Coronary artery (tissue), 2 donors: ENCODE data around the gene TM9SF1.
"Not testable (repeated sequence)": the region's sequence is repeated elsewhere in the genome, so short reads cannot be mapped to it uniquely, and the experiment has no call there.

ENCODE experiments used
- DNase-seq: peaks from one replicate; pipeline ENCODE4 v3.0.0-alpha.2; 2017; ENCODE audit warnings: low spot score
- H3K27ac ChIP-seq, 2 donors: fragments of 200-600 bp; sonication (generic); one replicate each; pipeline ENCODE4 v1.5.1; 2016 to 2019
- H3K4me3 ChIP-seq: fragments of 200-600 bp; sonication (generic); 2 replicates; pipeline ENCODE4 v1.5.1; 2016; ENCODE audit warnings: mild to moderate bottlenecking, moderate library complexity
- TF ChIP-seq, protein P1 (sequence below): fragments of 200-600 bp; sonication (generic); IDR thresholded peaks from one replicate; pipeline ENCODE4 v1.5.1; 2019; ENCODE audit warnings: antibody characterized with exemption

The TM9SF1 gene

GRCh38 chr14:24232645-24233537, 37.6 kb upstream of the TM9SF1 start, which contains the start of gene GMPR2:
Gene GMPR2 (plus strand): TSS chr14:24232929. CDS start chr14:24233254, 325 bp downstream.
- TF ChIP-seq, protein P1, sequence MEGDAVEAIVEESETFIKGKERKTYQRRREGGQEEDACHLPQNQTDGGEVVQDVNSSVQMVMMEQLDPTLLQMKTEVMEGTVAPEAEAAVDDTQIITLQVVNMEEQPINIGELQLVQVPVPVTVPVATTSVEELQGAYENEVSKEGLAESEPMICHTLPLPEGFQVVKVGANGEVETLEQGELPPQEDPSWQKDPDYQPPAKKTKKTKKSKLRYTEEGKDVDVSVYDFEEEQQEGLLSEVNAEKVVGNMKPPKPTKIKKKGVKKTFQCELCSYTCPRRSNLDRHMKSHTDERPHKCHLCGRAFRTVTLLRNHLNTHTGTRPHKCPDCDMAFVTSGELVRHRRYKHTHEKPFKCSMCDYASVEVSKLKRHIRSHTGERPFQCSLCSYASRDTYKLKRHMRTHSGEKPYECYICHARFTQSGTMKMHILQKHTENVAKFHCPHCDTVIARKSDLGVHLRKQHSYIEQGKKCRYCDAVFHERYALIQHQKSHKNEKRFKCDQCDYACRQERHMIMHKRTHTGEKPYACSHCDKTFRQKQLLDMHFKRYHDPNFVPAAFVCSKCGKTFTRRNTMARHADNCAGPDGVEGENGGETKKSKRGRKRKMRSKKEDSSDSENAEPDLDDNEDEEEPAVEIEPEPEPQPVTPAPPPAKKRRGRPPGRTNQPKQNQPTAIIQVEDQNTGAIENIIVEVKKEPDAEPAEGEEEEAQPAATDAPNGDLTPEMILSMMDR = no peak
- no peak for DNase-seq
- peak within 1 kb of the TSS; percentile 97 for H3K4me3 ChIP-seq
- peak within 1 kb of the TSS; percentile 80 to 94 for H3K27ac ChIP-seq

DNA sequence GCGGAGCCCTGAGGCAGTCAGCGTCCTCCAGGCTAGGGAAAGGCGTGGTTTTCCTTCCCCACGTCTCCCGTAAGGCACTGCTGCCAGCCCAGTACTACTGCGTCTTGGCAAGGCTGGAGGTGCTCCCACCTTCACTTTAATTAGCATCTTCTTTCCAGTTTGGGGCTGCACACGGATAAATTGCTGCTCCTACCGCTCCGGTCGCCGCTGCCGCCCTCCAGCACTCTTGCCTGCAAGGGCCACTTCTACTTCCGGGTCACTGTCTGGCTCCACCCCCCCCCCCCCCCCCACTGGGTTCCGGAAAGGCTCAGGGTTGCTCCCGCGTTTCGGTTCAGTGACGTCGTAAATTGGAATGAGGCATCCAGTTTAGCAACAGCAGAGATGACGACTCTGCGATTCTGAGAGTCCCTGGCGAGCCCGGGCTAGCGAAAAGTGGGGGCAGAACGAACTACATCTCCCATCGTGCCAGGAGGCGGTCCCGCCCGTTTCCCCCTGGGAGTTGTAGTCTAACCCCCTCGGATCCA, 36.9 kb upstream of the TM9SF1 start, which contains the start of gene NEDD8:
TSS of gene NEDD8 (minus strand) at position 247 of the 524 bp plus-strand sequence. CDS start at position 147, 100 bp downstream.
- Histone ChIP-seq H3K27ac (peak within 1 kb of the TSS; percentile 80 to 94), H3K4me3 (peak within 1 kb of the TSS; percentile 97)
- TF ChIP-seq, protein P1 = no peak
- peak; percentile 97 for DNase-seq

- Histone ChIP-seq H3K4me3 (peak overlapping the region; percentile 97), H3K27ac (peak overlapping the region; percentile 80 to 94)
- TF ChIP-seq, protein P1 = no peak
- peak; percentile 74 for DNase-seq
Observed at GRCh38 chr14:24231263-24232120, 36.3 kb upstream of the TM9SF1 start.

- H3K4me3 ChIP-seq = no peak overlapping the region
- H3K27ac ChIP-seq = no peak overlapping the region
- TF ChIP-seq, protein P1 = no peak
- no peak for DNase-seq
Observed at GRCh38 chr14:24228902-24229301, 33.7 kb upstream of the TM9SF1 start.

GRCh38 chr14:24226473-24226872, 31.2 kb upstream of the TM9SF1 start:
- no peak for DNase-seq
- no peak overlapping the region for H3K4me3 ChIP-seq
- H3K27ac ChIP-seq = no peak overlapping the region
- TF ChIP-seq, protein P1 = no peak

DNA sequence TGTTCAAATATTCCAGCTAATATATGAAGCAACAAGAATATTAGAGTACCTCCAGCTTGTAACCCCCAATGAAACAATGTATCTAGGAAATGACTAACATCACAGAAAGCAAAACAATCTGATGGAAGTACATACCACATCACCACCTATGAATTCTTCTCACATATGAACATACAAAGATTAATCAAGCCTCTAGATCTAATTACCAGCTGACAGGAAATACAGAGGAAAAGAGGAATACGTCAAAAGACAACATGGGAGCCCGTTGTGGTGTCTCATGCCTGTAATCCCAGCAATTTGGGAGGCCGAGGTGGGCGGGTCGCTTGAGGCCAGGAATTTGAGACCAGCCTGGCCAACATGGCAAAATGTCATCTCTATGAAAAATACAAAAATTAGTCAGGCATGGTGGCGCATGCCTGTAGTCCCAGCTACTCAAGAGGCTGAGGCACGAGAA, 29.4 kb upstream of the TM9SF1 start:
- TF ChIP-seq, protein P1 = no peak
- Histone ChIP-seq H3K4me3 (no peak overlapping the region), H3K27ac (no peak overlapping the region)
- no peak for DNase-seq

- H3K4me3 ChIP-seq, DNase-seq, H3K27ac ChIP-seq: not testable (repeated sequence)
Observed at GRCh38 chr14:24222987-24223386, 27.7 kb upstream of the TM9SF1 start.
